Stomach (tissue), 9 donors: ENCODE results near the gene CARS1. TPM values are rescaled to one million over a fixed set of nuclear protein-coding genes. Genes with fewer than 3 reads are reported as not detected.

ENCODE experiments used
- DNase-seq, 2 donors: peaks; one replicate each; pipeline versions ENCODE4 v3.0.0 to v3.0.0-alpha.2; 2013 to 2019
- H3K27ac ChIP-seq, 5 donors: fragments of 200-600 bp in 4 of 5; sonication (generic) in 4 of 5; one replicate each; pipeline ENCODE4 v1.5.1; 2013 to 2019; ENCODE audit warnings: mild to moderate bottlenecking in 1 of 5, moderate library complexity in 1 of 5
- H3K27me3 ChIP-seq, 3 donors: fragments of 200-600 bp; sonication (generic); one replicate each; pipeline ENCODE4 v1.5.1; 2017 to 2019; ENCODE audit warnings: mixed run types in 1 of 3
- H3K36me3 ChIP-seq, 4 donors: fragments of 200-600 bp; sonication (generic); 1 replicate in 3 of 4; 2 replicates in 1 of 4; pipeline ENCODE4 v1.5.1; 2016 to 2019
- H3K4me1 ChIP-seq, 4 donors: fragments of 200-600 bp; sonication (generic); one replicate each; pipeline ENCODE4 v1.5.1; 2016 to 2019
- H3K4me3 ChIP-seq, 4 donors: fragments of 200-600 bp; sonication (generic) in 3 of 4; one replicate each; pipeline ENCODE4 v1.5.1; 2016 to 2019; ENCODE audit warnings: mild to moderate bottlenecking in 1 of 4
- H3K9me3 ChIP-seq, 4 donors: fragments of 200-600 bp; sonication (generic); one replicate each; pipeline ENCODE4 v1.5.1; 2016 to 2019
- CTCF ChIP-seq, 7 experiments: fragments of 450-650 bp in 4 of 7; fragments of 200-600 bp in 3 of 7; sonication (generic) in 3 of 7; IDR thresholded peaks; one replicate each; pipeline ENCODE4 v1.5.1; 2016 to 2019; ENCODE audit warnings: antibody characterized with exemption in 7 of 7, control low read depth in 2 of 7, mild to moderate bottlenecking in 1 of 7
- EP300 ChIP-seq: sonication (generic); formaldehyde crosslinking; IDR thresholded peaks from one replicate; pipeline ENCODE4 v1.6.1; 2017; ENCODE audit warnings: antibody characterized with exemption
- POLR2A ChIP-seq, 4 donors: fragments of 450-650 bp; IDR thresholded peaks; one replicate each; pipeline ENCODE4 v1.6.1; 2016; ENCODE audit warnings: antibody characterized with exemption in 4 of 4, control low read depth in 2 of 4, mild to moderate bottlenecking in 1 of 4, moderate library complexity in 1 of 4
- POLR2AphosphoS5 ChIP-seq, 3 donors: sonication (generic); formaldehyde crosslinking; IDR thresholded peaks; one replicate each; pipeline ENCODE4 v1.6.1; 2016; ENCODE audit warnings: antibody characterized with exemption in 3 of 3
- WGBS, 5 donors: extraction: QIAGEN DNeasy Blood & Tissue Kit in 3 of 5; methylation state at CpG; one replicate each; pipeline versions ENCODE4 v1.1.5 to v1.1.7; 2013 to 2018; 5-methylcytosine and 5-hydroxymethylcytosine counted together
- intact Hi-C: fragments of 100-400 bp; cut with DNase I; formaldehyde crosslinking; loops from one replicate; pipeline ENCODE4 v1.15.1; 2023; ENCODE audit warnings: low total_unique reads
- polyA plus RNA-seq, 3 donors: library from polyadenylated mRNA; stranded (reverse); fragments of 200-250 nt; gene quantifications; one replicate each; pipeline ENCODE4 v1.2.3, GENCODE V29; 2013
- total RNA-seq, 5 donors: library from RNA; depleted of rRNA; stranded (reverse); fragments of >200 nt; gene quantifications; one replicate each; pipeline versions ENCODE4 v1.1.0 to v1.2.3, GENCODE V29; 2014 to 2016
- donor health status: healthy with polysubstance abuse.
- donor health status: Bipolar disorder and iron deficiency.
- donor health status: healthy.

The CARS1 gene
- total and polyA plus RNA-seq, 8 donors: 25.2 to 54.2 (median 41.8) TPM

- Histone ChIP-seq H3K36me3 (peaks cover 0 to 10% (median 6%) of the 10 kb centered on the region in 4 donors), H3K9me3 (no peaks in the 10 kb centered on the region), H3K27ac (peak overlapping the region in 2 of 5 donors; percentile 29 to 38), H3K27me3 (no peaks in the 10 kb centered on the region), H3K4me1 (peaks cover 27 to 37% (median 32%) of the 10 kb centered on the region in 4 donors), H3K4me3 (no peak overlapping the region)
- intact Hi-C loops: no loop called here
- TF ChIP-seq EP300 (no peak), POLR2A (IDR thresholded peaks at IDR 0.05) (no peak), CTCF (IDR thresholded peaks at IDR 0.05) (no peak), POLR2AphosphoS5 (IDR thresholded peaks at IDR 0.05) (no peak)
- DNase-seq: no peak
- WGBS, 5 donors: 76 to 83% (median 80%) methylated on average over 13 of the region's 13 CpGs
Observed at GRCh38 chr11:3058753-3059664, 1.8 kb upstream of the CARS1 start.

GRCh38 chr11:3056296-3057068, 741 bp downstream of the CARS1 start:
- intact Hi-C loops: no loop called here
- Histone ChIP-seq H3K4me3 (peak overlapping the region; percentile 89 to 99 (median 98)), H3K27me3 (no peaks in the 10 kb centered on the region), H3K9me3 (no peaks in the 10 kb centered on the region), H3K27ac (peak overlapping the region; percentile 90 to 99 (median 94)), H3K4me1 (peaks cover 28 to 58% (median 45%) of the 10 kb centered on the region in 4 donors), H3K36me3 (peaks cover 0 to 30% (median 26%) of the 10 kb centered on the region in 4 donors)
- 2 to 7% (median 3%) methylated on average over 11 to 29 of the region's 29 CpGs for WGBS, 5 donors
- peak; percentile 40 to 54 for DNase-seq
- TF ChIP-seq POLR2A (IDR thresholded peaks at IDR 0.05): no peak
- TF ChIP-seq POLR2AphosphoS5 (IDR thresholded peaks at IDR 0.05): no peak
- TF ChIP-seq EP300: no peak
- no peak for TF ChIP-seq CTCF (IDR thresholded peaks at IDR 0.05)

GRCh38 chr11:3055891-3056290, 1.3 kb downstream of the CARS1 start:
- intact Hi-C loops: no loop called here
- Histone ChIP-seq H3K27me3 (no peaks in the 10 kb centered on the region), H3K4me3 (peak overlapping the region; percentile 89 to 99 (median 98)), H3K36me3 (peaks cover 0 to 32% (median 27%) of the 10 kb centered on the region in 4 donors), H3K4me1 (peaks cover 28 to 64% (median 51%) of the 10 kb centered on the region in 4 donors), H3K9me3 (no peaks in the 10 kb centered on the region), H3K27ac (peak overlapping the region in 4 of 5 donors; percentile 90 to 99 (median 92))
- DNase-seq: no peak
- 64 to 77% (median 72%) methylated on average over 4 to 8 of the region's 8 CpGs for WGBS, 5 donors
- no peak for TF ChIP-seq POLR2A (IDR thresholded peaks at IDR 0.05)
- no peak for TF ChIP-seq EP300
- no peak for TF ChIP-seq CTCF (IDR thresholded peaks at IDR 0.05)
- no peak for TF ChIP-seq POLR2AphosphoS5 (IDR thresholded peaks at IDR 0.05)

- Histone ChIP-seq H3K27me3 (no peaks in the 10 kb centered on the region), H3K4me1 (peaks cover 41 to 82% (median 69%) of the 10 kb centered on the region in 4 donors), H3K36me3 (peaks cover 0 to 35% (median 30%) of the 10 kb centered on the region in 4 donors), H3K4me3 (no peak overlapping the region), H3K27ac (peak overlapping the region in 1 of 5 donors; percentile 6), H3K9me3 (no peaks in the 10 kb centered on the region)
- intact Hi-C loops: no loop called here
- no peak for DNase-seq
- WGBS, 5 donors: 75 to 83% (median 79%) methylated on average over 11 of the region's 11 CpGs
- TF ChIP-seq POLR2AphosphoS5 (IDR thresholded peaks at IDR 0.05): no peak
- no peak for TF ChIP-seq CTCF (IDR thresholded peaks at IDR 0.05)
- no peak for TF ChIP-seq EP300
- no peak for TF ChIP-seq POLR2A (IDR thresholded peaks at IDR 0.05)
Observed at GRCh38 chr11:3052567-3052966, 4.7 kb downstream of the CARS1 start.
